Stimulated activated CD4-positive, alpha-beta T cell treated with anti-CD3 and anti-CD28 coated beads, Interleukin-15, amount 100 ng/mL, for 1 hour (primary cell): Measurements from ENCODE around the gene TGM2.

ENCODE experiments used
- DNase-seq, 2 donors: peaks; one replicate each; pipeline ENCODE4 v3.0.0-alpha.2; 2020; ENCODE audit warnings: low read depth in 1 of 2, low spot score in 1 of 2

Gene TGM2

DNA sequence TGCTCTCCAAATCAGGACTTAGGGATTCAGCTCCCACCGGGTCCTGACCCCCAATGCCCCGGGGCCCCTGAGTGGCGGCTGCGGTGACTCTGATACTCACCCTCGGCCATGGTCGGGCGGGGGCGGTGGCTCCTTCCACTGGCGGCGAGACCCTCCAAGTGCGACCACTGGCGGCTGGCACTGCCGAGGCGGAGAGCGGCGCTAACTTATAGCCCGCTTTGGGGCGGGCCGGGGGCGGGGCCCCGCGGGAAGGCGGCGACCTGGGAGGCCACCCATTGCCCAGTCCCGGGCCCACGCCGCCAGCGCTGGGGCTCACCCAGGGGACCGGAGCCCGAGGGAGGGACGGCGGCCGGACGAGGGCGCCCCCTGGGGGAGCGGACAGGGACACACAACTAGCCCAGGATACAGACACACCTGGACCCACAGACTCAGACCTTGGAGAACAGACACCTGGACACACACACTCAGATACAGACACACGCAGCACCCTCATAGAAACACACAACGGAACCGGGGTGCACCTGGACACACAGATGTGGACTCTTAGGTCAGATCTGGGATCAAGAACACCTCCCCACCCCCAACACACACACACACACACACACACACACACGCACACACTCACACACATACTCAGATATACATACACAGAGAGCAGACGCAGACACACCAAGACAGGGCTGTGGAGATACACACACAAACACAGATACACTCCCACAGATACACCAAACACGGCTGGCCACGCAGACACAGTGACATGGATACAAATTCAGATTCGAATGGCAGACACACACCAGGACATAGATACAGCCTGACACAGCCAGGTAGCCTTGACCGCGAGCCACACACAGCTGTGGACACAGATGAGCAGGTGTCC is at the start of gene TGM2:
Gene TGM2 (minus strand): TSS at position 182 of the 877 bp plus-strand sequence. CDS start 72 bp downstream, at position 110.
- peak in 1 of 2 donors; percentile 8 for DNase-seq

DNA sequence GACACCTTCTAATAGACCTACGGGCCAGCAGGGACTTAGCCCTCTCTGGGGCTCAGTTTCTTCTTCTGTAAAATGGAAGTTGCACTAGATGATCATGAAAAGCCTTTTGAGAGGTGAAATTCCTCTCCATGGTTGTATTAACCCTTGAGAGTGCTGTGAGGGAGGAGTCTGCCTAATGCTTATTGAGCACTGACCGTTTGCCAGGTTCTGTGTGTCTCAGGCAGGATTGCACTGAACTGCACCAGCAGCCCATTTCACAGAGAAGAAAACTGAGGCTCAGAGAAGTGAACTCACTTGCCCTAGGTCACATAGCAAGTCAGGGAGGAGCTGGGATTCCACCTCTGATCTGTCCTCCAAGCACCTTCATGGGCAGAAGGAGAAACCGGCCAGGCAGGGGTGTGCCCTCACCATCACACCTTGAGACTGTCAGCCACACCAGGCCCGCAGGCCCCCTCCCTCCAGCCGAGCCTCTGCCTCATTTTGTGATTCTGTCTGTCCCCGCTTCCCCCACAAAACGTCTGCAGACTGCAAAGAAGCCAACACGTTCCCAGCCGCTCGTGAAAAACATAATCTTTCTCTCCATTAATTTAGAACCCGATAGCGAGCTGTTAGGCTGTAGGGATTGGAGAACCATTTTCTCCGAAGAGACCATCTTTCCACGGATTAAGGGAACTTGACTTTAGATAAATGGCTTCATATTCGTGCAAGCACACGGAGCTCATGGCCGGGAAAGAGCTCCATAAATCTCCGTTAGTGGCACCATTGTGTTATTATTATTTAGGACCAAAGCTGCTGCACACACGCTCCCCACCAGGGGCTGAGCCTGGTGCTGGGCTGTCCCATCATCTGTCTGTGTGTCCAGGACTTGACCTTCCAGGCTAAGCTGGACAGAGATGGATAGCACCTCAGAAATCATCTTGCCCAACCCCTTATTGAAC is 49.5 kb upstream of the TGM2 start:
- no peak for DNase-seq

DNA sequence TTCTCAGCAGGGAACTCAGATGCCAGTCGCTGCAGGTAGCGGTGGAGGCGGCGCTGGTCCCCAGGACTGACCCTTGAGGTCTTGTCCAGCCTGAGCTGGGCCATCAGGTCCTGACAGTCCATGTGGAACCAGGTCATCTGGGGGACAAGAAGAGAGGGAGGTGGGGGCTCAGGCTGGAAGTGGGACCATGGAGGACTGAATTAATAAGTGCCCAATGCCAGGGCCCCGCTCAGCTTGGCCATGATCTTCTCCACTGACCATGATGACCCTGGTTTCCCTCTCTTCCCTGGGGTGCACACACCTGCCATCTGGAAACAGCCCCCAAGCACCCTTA is 48.5 kb upstream of the TGM2 start:
- DNase-seq: no peak

DNA sequence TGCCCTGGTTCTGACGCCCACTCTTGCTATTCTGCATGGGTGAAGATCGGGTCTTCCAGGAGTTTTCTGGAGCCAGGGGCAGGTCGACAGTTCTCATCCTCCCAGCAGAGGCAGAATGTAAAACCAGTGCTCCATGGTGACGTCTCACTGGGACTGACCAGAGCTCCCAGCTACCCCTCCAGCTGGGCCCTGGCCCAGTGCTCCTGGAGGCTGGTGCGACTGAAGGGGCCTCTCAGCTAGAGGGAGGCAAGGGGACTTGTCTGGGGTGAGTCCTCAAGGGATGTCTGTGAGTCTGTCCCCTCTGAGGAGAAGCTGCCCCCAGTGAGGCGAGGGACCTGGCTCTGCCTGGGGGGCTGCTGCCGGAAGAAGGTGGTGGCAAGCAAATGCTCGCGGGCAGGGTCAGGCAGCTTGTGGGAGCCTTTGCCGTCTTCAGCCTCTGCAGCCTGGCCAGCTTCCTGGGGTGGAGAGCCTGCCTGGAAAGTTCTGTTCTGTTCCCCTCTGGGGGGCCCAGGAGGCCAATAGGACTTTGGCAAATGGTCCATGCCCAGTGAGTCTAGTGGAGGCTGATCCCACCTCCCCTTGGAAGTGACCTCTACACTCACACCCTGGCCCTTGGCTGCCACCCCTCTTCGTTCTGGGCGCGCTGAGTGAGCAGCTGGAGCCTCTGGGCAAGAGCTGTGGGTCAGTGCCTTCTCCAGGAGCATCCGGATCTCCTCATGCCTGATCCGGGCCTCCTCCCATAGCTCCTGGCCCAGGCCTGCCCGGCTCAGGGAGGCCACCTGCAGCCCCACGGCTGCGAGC is 47.9 kb upstream of the TGM2 start:
- no peak for DNase-seq

DNA sequence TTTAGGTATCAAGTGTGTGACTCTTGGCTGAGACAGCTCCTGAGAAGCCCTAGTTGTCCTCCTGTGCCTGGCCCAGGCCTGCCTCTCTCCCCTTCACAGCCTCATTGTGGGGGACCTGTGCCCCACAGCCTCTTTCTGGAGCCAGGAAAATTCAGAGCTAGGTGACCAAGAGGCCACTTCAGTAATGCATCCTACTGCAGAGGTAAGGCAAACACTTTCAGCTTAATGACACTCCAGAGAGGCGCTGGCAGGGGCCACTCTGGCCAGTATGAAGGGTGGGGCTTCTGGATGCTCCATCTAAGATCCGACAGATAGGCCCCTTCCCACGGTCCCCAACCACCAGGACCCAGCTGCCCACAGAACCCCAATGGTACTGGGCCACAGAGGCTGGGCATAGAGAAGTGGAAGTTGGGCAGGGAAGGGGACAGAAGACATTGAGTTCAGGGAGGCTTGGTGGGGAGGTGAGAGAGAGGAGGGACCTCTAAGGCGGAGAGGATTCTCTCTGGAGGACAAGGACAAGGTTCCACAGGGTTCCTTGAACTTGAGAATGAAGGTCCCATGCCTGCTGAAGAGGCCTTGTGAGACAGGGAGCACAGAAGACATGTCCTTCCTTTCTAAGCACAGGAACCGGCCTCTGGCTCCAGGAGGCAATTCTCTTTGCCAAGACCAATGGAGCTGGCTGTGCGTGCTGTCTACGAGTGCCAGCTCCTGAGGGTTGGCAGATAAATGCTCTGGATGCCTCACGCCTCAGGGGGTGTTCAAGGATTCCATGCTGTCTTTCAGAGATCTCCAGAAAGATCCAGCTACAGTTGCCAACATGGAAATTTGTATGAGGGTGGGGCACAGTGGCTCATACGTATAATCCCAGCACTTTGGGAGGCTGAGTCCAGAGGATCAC is 46.4 kb upstream of the TGM2 start:
- no peak for DNase-seq

DNA sequence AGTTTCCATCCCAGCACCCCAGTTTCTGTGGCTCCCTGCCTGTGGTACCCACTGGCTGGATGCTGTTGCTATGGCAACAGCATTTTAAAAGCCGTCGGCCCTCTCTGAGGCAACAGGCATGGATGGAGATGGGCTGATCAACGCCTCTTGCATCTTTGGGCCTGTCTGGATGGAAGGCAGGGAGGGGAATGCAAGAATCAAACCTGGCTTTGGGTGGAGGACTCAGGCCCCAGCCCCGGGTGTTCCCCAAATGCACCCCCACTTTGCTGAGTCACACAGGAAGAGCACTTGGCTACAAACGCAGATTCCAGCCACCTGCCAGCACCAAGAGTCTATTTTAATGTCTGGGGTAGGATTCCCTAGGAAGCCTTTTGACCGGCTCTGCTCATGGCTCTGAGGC is 45.7 kb upstream of the TGM2 start:
- DNase-seq: no peak

DNA sequence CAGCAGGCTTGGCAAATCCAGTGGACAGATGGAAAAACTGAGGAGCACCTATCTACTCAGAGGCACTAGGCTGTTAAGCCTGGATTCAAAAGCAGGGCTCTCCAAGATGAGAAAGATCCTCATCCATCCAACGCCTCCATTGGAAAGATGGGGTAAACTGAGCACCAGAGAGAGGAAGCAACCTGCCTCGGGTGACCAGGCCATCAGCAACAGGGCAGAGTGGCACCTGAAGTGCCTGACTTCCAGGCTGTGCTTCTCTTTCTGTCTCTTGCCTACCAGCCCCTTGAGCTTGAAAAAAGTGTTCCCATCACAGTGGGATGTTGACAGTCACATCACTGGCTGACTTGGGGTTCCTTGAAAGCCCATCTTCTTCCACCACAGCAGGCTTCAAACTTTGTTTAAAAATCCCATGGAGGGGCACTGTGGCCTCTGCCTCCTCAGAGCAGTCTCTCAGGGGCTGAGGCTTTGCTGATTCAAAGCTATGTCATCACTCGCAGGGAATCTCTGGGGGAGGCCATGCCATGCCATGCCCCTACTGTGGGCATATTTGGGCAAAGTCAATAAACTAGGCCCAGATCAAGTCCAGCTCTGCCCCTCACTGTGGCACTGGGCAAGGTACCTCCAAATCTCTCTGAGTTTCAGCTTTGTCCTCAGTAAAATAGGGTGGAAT is 44.8 kb upstream of the TGM2 start:
- DNase-seq: no peak

DNA sequence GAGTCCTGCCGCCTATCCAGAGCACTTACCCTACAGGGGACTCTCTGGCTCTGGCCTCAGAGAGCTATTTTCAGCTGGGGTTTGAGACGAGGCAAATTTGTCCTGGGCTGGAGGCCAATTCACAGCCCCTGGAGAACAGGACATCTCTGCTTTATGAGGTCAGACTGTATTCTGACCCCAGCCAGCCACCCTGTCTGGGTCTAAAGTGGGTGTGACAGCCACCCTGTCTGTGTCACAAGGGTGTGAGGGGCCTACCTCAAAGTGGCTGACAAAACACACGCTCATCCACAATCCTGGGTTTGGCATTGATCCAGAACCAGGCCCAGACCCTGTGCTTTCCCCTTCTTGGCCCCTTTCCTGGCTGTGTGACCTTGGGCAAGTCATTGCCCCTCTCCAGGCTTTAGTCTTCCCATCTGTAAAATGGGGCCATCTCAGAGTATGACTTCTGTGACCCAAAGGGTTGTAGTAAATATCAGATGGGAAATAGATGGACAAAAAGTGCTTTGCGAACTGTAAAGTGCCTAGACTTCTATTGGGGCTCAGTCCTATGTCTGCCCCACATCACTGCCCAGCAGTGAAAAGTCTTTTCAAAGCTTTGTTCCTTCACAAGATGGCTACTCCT is 44.1 kb upstream of the TGM2 start:
- no peak for DNase-seq

DNA sequence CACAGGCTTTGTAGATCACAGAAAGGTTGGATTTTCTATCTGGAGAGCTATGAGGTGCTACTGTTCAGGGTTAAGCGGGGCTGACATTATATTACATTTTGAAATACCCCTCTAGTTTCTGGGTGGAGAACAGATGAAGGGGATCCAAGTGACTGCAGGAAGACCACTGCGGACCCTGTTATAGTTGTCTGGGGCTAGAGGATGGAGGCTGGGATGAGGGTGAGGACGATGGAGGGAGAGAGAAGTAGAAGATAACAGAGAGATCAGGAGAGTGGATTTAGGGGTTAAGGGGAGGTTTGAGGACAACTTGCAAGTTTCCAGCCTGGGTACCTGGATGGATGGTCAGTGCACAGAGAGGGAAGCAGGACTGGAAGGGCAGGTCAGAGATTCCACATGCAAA is 43.5 kb upstream of the TGM2 start:
- DNase-seq: no peak

DNA sequence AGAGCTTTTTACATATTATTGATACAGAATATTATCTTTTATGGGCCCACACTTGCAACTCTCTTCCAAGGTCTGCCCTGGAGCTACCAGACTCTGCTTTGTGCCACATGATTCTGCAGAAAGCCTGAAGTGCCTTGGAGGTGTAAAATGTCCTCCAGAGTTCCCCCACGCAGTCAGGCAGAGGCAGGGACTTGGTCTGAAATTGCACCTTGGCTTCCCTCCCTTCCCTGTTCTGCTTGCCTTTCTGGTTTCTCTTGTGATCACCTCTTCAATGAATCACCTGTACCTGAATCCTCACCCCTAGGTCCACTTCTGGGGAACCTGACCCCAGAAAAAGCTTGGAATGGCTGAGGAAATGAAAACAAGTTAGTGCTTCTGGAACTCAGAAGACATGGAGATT is 43.0 kb upstream of the TGM2 start:
- no peak for DNase-seq

DNA sequence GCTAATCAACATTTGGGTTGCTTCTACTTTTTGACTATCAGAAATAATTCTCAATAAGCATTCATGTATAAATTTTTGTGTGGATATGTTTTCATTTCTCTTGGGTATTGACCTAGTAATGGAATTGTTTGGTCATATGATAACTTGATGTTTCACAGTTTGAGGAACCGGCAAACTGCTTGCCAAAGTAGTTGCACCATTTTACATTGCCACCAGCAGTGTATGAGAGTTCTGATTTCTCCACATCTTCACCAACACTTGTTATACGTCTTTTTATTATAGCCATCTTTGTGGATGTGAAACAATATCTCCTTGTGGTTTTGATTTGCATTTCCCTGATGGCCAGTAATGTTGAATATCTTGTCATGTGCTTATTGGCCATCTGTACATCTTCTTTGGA is 42.6 kb upstream of the TGM2 start:
- no peak for DNase-seq

DNA sequence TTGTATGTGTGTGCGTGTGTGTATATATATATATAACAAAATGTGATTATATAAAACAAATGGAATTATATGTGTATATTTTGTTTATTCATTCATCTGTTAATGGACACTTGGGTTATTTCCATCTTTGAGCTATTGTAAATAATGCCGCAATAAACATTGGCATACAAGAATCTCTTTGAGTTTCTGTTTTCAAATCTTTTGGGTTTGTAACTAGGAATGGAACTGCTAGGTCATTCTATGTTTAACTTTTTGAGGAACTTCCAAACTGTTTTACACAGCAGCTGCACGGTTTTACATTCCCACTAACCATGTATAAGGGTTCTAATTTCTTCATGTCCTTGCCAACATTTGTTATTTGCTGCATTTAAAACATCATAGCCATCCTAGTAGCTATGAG is 39.9 kb upstream of the TGM2 start:
- DNase-seq: no peak

DNA sequence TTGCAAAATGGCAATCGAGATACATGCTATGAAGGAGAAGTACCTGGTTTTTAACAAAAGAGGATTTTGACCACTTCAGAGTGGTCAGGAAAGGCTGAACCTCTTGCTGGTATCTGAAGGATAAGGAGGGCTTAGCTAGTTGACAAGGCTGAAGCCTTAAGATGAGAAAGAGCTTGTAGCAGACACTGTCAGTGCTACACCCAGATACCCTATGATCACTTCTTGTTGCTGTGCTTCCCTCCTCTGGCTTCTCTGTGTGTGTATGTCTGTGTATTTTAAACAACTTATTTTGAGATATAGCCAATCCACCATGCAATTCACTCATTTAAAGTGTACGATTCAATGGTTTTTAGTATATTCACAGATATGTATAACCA is 38.9 kb upstream of the TGM2 start:
- DNase-seq: no peak

DNA sequence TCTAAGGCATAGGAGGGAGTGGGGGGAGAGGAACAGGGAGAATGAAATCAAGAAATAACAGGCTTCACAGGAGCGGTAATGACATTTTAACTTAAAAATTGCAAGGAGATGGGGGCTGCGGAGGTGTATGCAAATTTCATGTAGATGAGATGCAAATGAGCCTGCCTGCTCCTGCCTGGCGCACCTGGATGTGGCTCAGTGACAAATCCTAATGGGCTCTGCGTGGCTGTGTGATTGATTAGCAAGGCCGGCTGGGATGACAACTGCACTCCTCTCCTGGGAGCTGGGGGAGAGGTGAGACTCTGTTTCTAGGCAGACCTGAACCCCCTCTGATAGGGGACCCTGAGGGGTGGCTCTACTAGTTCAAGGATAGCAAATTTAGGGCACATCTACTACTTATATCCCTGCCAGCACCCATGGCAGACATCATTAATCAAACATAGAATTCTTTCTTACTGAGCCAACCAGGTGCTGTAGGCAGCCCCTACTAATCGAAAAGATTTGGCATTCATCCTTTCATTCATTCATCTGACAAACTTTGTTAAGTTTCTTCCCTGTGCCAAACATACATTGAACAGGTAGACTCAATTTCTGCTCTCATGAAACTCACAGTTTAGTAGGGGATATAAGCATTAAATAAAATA is 38.4 kb upstream of the TGM2 start:
- no peak for DNase-seq

DNA sequence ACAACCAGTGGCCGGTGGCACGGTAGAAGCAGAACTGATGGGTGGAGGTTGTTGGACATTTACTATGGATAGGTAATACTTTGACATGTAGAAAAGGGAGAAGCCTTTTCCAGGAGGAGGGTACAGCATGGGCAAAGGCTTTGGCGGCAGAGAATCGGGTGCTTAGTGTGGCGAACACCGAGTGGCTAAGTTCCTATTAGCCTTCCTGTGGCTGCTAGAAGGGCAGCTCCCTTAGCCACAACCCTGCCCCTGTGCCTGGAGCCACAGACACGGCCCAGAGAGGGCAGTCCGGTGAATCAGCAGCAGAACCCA is 37.9 kb upstream of the TGM2 start:
- no peak for DNase-seq

DNA sequence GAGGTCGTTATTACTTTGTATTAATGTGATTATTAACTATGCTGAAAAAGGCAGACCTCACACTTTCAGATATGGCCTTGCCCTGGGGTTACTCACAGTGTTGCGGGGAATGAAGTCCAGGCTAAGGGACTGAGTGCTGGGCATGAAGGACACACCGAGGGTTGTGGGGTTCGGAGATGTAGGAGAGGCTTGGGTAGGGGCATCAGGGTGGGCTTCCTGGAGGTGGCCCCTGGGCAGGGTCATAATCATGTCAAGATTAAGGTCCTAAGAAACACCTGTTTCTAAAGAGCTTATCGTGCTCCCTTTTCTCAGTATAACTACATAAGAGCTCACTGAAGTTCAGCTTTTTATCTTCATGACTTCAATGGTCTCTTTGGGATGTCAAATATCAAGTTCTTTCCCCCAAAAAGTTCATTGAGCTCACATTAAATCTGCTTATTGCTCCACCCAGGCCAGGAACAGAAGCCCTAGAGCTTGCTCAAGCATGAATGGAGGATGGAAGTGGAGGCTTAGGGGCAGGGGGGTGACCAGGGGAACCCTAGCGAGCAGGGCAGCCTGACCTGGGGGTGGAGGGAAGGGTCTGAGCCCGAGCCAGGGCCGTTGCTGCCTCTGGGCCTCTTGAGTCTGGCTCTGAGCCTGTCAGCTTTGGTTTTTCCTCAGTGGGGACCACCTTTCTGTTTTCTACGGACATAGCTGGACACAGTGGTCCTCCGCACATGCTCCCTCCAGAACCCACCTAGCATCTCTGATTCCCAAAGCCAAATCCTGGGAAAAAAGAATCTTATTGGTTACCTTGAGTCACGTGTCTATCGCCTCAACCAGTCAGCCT is 37.3 kb upstream of the TGM2 start:
- no peak for DNase-seq

DNA sequence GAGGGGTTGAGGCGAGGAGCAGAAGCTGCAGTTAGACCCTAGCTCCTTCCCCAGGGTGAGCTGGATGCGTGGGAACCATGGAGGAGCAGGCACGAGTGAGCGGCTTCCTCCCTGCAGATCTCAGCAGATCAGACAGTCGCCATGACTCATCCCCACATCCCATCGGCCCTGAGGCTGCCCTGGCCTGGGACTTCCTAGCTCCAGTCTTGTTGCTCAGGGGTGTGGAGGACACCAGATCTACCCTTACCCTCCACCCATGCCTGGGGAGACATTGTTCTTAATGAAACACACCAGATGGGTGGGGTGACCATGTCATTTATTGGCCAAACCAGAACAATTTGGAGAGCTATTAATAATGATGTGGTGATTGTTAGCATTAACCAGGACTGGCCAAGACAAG is 36.3 kb upstream of the TGM2 start:
- no peak for DNase-seq

DNA sequence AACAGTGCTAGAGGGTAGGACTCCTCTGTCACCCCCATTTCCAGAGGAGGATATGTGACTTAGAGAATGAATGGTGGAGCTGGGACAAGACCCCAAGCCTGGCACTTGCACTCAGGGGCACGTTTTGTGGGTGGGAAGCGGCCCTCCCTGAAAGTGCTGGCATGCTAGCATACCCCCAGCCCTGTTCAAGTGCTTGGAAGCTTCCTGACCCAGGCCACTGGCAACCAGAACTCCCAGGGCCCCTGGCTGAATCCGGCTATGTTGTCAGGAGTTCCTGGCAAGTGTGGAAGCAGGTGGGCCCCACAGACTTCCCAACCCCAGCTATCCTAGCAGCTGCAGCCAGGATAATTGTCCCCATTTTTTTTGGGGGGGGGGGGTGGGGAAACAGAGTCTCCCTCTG is 35.6 kb upstream of the TGM2 start:
- no peak for DNase-seq
